Fibroblast of skin of right biceps (primary cell): Measurements from ENCODE around the gene CD248.
"Not testable (repeated sequence)": the region's sequence is repeated elsewhere in the genome, so short reads cannot be mapped to it uniquely, and the experiment has no call there.

Experiments
- DNase-seq: peaks from one replicate; pipeline ENCODE4 v3.0.0-alpha.2; 2013

CD248 gene

GRCh38 chr11:66328031-66328301, 11.1 kb upstream of the CD248 start:
- no peak for DNase-seq

DNA sequence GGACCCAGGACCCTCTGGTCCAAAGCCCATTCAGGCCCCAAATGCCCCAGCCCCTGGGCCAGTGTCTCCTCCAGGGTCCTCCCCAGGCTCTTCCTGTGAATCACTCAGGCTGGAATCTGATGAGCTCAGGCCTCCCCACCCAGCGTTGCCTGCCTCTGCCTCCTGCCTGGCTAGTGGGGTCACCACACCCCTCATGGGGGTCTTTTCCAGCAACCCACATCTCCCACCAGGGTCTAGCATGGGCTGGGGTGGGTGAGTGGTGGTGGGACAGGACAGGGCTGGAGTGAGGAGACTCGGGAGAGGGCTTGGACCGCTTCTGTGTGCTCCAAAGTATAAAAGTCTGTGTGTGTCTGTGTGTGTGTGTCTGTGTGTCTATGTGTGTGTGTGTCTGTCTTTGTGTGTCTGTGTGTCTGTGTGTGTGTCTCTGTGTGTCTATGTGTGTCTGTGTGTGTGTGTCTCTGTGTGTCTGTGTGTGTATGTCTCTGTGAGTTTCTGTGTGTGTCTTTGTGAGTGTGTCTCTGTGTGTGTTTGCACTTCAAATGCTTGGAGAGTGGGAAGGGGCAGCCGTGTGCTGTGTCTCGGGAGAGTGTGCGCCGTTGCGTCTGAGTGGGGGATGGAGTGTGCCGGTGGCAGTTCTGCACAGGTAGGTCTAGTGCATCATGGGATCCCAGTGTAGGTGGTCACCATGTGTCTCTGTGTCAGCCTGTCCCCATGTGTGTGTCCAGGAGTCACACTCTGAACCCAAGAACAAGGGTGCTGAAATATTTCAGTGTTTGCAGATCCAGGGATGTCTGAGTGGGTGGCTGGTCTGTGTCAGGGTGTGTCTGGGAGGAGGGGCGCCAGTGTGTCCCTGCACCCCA, 10.6 kb upstream of the CD248 start:
- peak; percentile 84 for DNase-seq

DNA sequence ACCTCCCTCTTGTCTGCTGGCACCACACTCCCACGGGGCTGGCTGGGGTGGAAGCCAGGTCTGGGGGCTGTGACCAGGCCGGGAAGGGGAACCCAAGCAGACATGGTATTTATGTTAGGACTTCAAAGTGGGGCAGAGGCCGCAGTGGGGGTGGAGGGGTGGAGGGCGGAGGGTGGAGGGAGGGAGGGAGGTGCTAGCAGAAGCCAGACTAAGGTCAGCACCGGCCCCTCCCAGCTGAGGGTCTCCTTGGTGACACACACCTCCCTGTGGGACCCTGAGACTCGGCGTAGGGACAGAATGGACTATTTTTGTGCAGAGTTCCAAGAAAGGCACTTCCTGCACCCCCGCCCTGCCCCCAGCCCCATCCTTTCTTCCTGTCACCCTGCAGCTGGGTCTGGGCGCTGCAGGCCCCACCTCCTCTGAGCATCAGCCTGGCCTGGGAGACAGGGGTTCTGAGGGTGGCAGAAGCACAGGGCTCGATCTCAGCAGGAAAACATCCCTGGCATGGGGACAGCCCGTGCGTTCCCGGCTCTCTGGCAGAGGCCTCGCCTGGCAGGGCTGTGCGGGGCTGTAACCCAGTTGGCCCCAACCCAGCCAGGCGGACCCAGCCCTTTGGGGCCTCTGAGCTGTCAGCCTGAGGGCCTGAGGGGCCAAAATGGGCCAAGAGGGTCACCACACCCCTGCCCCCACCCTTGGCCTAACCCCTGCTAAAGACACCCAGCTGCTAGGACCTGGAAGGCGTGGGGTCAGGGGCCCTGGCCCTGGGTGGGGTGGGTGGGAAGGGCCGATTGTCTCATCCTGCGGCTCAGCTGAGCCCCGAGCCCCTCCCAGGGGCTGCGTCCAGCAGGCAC, 9.6 kb upstream of the CD248 start:
- peak; percentile 81 for DNase-seq

GRCh38 chr11:66325263-66325671, 8.4 kb upstream of the CD248 start:
- no peak for DNase-seq

DNA sequence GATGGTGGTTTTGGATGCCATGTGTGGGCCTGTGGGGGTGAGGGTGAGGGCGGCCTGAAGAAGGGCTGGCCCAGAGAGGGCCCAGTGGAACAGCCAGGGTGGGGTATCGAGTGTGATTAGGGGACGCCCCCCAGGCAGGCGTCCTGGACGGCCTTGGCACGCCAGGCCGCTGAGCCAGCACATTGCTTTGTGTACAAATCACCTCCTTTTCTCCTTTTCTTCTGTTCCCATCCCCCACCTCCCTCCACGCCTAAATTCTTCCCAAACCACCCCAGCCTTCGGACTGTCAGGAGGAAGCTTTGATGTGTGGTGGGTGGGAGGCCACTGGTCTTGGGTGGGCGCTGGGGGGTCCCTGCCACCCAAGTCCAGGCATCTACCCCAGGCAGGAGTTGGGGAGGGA, 7.8 kb upstream of the CD248 start:
- DNase-seq = peak; percentile 84

- DNase-seq = no peak
Measured at GRCh38 chr11:66323684-66324083, 6.8 kb upstream of the CD248 start.

DNA sequence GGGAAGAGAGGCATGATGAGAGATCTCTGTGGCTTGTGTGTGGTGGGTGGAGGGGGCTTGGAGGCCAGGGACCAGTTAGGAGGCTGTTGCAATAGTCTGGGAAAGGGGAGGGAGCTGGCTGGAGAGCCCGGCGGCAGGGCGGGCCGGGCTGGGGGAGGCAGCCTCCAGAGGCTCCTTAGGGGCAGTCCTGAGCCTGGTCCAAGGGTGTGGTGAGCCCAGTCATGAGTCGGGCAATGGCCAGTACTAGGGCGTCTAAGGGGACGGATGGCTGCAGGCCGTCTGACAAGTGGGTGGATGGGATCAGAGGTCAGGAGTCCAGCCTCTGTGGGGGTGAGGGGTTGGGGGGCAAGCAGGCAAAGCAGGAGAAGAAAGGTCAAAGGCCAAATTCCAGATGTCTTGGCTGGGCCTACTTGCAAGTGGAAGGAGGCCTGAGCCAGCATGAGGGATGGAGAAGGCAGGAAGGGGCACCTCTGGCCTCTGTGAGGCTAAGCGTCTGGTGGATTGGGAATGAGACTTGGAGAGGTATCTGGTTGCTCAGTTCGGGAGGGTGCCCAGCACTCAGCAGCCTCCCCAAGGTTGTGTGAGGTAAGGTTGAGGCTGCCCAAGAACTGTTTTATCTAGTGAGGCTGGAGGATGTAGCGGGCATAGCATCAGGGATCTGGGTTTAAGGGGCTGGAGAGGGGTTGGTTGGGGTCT, 6.0 kb upstream of the CD248 start:
- DNase-seq = no peak

GRCh38 chr11:66321606-66322005, 4.8 kb upstream of the CD248 start:
- DNase-seq = no peak

DNA sequence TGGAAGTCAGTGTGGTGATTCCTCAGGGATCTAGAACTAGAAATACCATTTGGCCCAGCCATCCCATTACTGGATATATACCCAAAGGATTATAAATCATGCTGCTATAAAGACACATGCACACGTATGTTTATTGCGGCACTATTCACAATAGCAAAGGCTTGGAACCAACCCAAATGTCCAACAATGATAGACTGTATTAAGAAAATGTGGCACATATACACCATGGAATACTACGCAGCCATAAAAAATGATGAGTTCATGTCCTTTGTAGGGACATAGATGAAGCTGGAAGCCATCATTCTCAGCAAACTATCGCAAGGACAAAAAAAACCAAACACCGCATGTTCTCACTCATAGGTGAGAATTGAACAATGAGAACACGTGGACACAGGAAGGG, 3.9 kb upstream of the CD248 start:
- DNase-seq = not testable (repeated sequence)

GRCh38 chr11:66320289-66320688, 3.4 kb upstream of the CD248 start:
- DNase-seq = not testable (repeated sequence)

DNA sequence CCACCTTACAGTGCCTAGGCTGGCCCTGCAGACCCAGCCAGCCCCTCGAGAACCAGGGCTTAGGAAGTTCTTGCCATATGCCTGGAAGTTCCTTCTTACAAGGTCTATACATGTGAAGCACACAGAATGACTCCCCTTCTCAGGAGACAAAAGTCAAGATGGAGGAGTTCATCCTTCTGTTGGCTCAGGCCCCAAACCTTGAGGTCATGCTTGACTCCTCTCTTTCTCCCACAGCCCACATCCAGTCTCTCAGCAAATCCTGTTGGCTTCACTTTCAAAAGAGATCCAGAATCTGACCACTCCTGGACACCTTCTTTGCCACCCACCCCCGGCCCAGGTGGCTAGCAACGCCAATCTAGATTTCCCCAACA, 1.7 kb upstream of the CD248 start:
- DNase-seq = no peak

- DNase-seq = peak; percentile 91
Measured at GRCh38 chr11:66317723-66318599, 1.1 kb upstream of the CD248 start.

DNA sequence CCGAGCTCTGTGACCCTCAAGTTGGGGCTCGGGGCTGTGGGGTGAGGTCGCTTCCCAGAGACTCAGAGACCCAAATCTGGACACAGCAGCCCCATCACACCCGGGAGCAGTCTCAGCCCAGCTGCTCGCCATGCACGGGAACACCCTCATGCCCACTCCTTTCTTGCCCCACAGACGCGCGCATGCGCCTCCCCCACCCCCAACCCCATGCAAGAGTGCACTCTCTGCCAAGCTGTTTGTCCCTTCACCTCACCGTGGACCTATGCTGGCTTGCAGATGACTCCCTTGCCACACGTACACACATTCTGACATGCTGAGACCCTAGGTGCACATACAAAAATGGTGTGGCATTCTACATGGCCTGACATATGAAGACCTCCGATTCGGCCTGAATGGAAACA, 478 bp upstream of the CD248 start:
- DNase-seq = peak; percentile 84

- no peak for DNase-seq
Measured at GRCh38 chr11:66315921-66316811, 678 bp downstream of the CD248 start.

DNA sequence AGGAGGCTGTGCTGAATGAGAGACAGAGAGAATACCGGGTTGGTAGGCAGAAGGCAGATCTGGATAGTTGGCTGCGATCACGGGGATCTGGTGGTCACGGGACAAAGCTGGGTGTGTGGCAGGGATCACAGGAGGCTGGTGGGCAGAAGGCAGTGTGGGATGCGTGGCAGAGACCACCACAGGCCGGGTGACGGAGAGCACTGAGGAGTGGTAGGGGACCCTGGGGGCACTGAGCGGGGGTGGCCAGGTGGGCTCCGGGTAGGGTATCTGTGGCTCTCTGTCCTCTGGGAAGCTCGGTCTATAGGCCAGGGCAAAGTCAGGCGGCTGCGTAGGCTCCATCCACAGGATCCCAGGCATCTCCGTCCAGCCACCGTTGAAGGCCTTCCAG, 1.4 kb downstream of the CD248 start:
- no peak for DNase-seq

DNA sequence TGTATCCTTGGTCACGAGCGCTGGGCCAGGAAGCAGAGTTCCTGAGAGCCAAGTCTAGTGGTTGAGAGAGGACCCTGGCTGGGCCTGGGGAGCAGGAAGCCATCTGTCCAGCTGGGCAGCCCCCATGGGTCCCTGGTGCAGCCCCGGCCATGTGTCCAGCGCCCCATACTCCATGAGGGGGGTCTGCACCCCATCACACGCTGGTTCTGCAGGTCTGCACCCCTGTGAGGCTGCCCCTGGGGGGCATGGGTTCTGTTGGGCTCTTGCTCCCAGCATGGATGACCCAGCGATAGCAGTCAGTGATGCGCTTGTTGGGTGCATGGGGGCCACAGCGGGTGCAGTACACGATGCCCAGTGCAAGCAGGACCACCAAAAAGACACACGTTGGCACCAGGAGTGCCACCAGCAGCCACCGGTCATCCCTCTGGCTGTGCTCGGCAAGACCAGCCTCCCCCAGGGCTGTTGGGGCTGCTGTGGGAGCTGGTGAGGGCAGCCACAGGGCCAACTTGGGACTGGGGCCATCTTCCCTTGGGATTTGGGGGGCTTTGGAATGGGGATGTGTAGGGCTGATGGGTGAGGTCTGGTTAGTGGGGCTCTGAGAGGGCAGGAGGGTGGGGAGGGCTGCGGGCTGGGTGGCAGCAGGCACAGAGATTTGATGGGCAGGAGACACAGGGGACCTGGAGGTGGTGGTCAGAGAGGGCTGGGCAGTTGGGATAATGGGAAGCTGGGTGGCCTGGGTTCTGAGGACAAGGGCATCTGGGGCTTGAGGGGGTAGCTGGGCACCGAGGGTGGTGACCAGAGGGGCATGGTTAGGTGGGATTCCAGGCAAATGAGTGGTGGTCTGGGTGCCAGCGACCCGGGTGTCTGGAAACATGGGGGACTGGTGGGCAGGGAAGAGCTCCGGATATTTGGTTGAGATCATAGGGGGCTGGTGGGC, 2.0 kb downstream of the CD248 start:
- no peak for DNase-seq

GRCh38 chr11:66314186-66314501, 2.7 kb downstream of the CD248 start:
- DNase-seq = no peak

- peak; percentile 67 for DNase-seq
Measured at GRCh38 chr11:66313321-66314185, 3.3 kb downstream of the CD248 start.

GRCh38 chr11:66312549-66313320, 4.1 kb downstream of the CD248 start:
- peak; percentile 100 for DNase-seq
